ENCODE data around the gene DHRS2.

GRCh38 chr14:23660290-23661226, 24.4 kb downstream of the DHRS2 start:
- TF ChIP-seq MED1 (CRISPR knock-in tag; IDR thresholded peaks at IDR 0.05) (no peak), HNF4G (IDR thresholded peaks at IDR 0.05; ENCODE audit: borderline replicate concordance, low read depth, low read length) (no peak), HNF4G (CRISPR knock-in tag; IDR thresholded peaks at IDR 0.05; ENCODE audit: borderline replicate concordance, low read depth) (no peak), ZNF234 (CRISPR knock-in tag; conservative IDR thresholded peaks at IDR 0.05) (no peak), POLR2A (IDR thresholded peaks at IDR 0.05; ENCODE audit: insufficient read depth in 1 of 2, low read depth in 2 of 2, low read length in 2 of 2) (no peak), TOE1 (CRISPR knock-in tag; IDR thresholded peaks at IDR 0.05) (no peak)

All from HepG2 (cell line).